Central memory CD8-positive, alpha-beta T cell (primary cell): Measurements from ENCODE around the gene CTBP1.

Experiments
- ATAC-seq: fragments of 150-1000 bp; cut with Tn5 transposase; replicated peaks from 2 replicates; pipeline ENCODE4 v1.10.0; 2022; ENCODE audit warnings: mild to moderate bottlenecking, moderate FRiP score, moderate number of reproducible peaks; ENCODE audit not compliant: poor library complexity, severe bottlenecking; ENCODE audit errors: extremely low read depth
- DNase-seq, 2 donors: peaks; one replicate each; pipeline ENCODE4 v3.0.0; 2021; ENCODE audit warnings: low spot score in 2 of 2
- H3K27ac Mint-ChIP-seq: one replicate; pipeline ENCODE4 v1.8.0; 2022; ENCODE audit warnings: low read depth, mild to moderate bottlenecking, moderate library complexity, mixed read lengths
- H3K27me3 Mint-ChIP-seq: one replicate; pipeline ENCODE4 v1.8.0; 2022; ENCODE audit warnings: mixed read lengths
- H3K36me3 Mint-ChIP-seq: one replicate; pipeline ENCODE4 v1.8.0; 2022; ENCODE audit warnings: mild to moderate bottlenecking, moderate library complexity, mixed read lengths; ENCODE audit not compliant: insufficient read depth
- H3K4me1 Mint-ChIP-seq: one replicate; pipeline ENCODE4 v1.8.0; 2022; ENCODE audit warnings: mixed read lengths
- H3K4me3 Mint-ChIP-seq: one replicate; pipeline ENCODE4 v1.8.0; 2022; ENCODE audit warnings: mild to moderate bottlenecking, moderate library complexity, mixed read lengths
- H3K9me3 Mint-ChIP-seq: one replicate; pipeline ENCODE4 v1.8.0; 2022; ENCODE audit warnings: mixed read lengths

The CTBP1 gene

GRCh38 chr4:1178300-1179088, 70.4 kb downstream of the CTBP1 start:
- Mint-ChIP-seq H3K27me3 (no peaks in the 10 kb centered on the region), H3K4me3 (peak overlapping the region; percentile 47), H3K4me1 (peaks cover 45% of the 10 kb centered on the region), H3K36me3 (peaks cover 10% of the 10 kb centered on the region), H3K27ac (no peak overlapping the region), H3K9me3 (peaks cover 12% of the 10 kb centered on the region)
- DNase-seq (no peak), ATAC-seq (no peak)

- Mint-ChIP-seq H3K4me1 (peaks cover 38% of the 10 kb centered on the region), H3K27me3 (no peaks in the 10 kb centered on the region), H3K9me3 (peaks cover 12% of the 10 kb centered on the region), H3K27ac (no peak overlapping the region), H3K4me3 (peak overlapping the region; percentile 43), H3K36me3 (peaks cover 9% of the 10 kb centered on the region)
- DNase-seq (peak in 1 of 2 donors; percentile 73), ATAC-seq (peak; percentile 95)
Observed at GRCh38 chr4:1177274-1178141, 71.4 kb downstream of the CTBP1 start.

GRCh38 chr4:1176398-1177273, 72.3 kb downstream of the CTBP1 start:
- peaks cover 35% of the 10 kb centered on the region for H3K4me1 Mint-ChIP-seq
- ATAC-seq, result no peak
- H3K27me3 Mint-ChIP-seq, result no peaks in the 10 kb centered on the region
- peak overlapping the region; percentile 43 for H3K4me3 Mint-ChIP-seq
- peaks cover 12% of the 10 kb centered on the region for H3K9me3 Mint-ChIP-seq
- H3K27ac Mint-ChIP-seq, result no peak overlapping the region
- DNase-seq, result no peak
- peaks cover 9% of the 10 kb centered on the region for H3K36me3 Mint-ChIP-seq

GRCh38 chr4:1175635-1176229, 73.2 kb downstream of the CTBP1 start:
- Mint-ChIP-seq H3K27me3 (no peaks in the 10 kb centered on the region), H3K4me3 (no peak overlapping the region), H3K4me1 (peaks cover 34% of the 10 kb centered on the region), H3K27ac (no peak overlapping the region), H3K36me3 (peaks cover 15% of the 10 kb centered on the region), H3K9me3 (peaks cover 4% of the 10 kb centered on the region)
- DNase-seq (no peak), ATAC-seq (no peak)

GRCh38 chr4:1174941-1175634, 73.8 kb downstream of the CTBP1 start:
- Mint-ChIP-seq H3K4me3 (no peak overlapping the region), H3K27me3 (no peaks in the 10 kb centered on the region), H3K9me3 (no peaks in the 10 kb centered on the region), H3K36me3 (peaks cover 16% of the 10 kb centered on the region), H3K27ac (no peak overlapping the region), H3K4me1 (peaks cover 30% of the 10 kb centered on the region)
- no peak for DNase-seq
- ATAC-seq, result no peak

- no peaks in the 10 kb centered on the region for H3K9me3 Mint-ChIP-seq
- ATAC-seq (no peak), DNase-seq (no peak)
- peaks cover 30% of the 10 kb centered on the region for H3K4me1 Mint-ChIP-seq
- peaks cover 22% of the 10 kb centered on the region for H3K36me3 Mint-ChIP-seq
- no peak overlapping the region for H3K27ac Mint-ChIP-seq
- no peaks in the 10 kb centered on the region for H3K27me3 Mint-ChIP-seq
- H3K4me3 Mint-ChIP-seq, result peak overlapping the region; percentile 77
Observed at GRCh38 chr4:1172971-1173757, 75.8 kb downstream of the CTBP1 start.

- peaks cover 33% of the 10 kb centered on the region for H3K4me1 Mint-ChIP-seq
- peaks cover 25% of the 10 kb centered on the region for H3K36me3 Mint-ChIP-seq
- H3K9me3 Mint-ChIP-seq, result no peaks in the 10 kb centered on the region
- no peak for DNase-seq
- no peaks in the 10 kb centered on the region for H3K27me3 Mint-ChIP-seq
- ATAC-seq, result no peak
- peak within 1 kb of the TSS; percentile 77 for H3K4me3 Mint-ChIP-seq
- H3K27ac Mint-ChIP-seq, result peak within 1 kb of the TSS; percentile 73
Observed at GRCh38 chr4:1172228-1172851, 76.6 kb downstream of the CTBP1 start, which contains the start of gene SPON2. TSS of gene SPON2 (minus strand) at chr4:1172583.

- DNase-seq (peak; percentile 48 to 56), ATAC-seq (peak; percentile 41)
- Mint-ChIP-seq H3K4me1 (peaks cover 35% of the 10 kb centered on the region), H3K36me3 (peaks cover 22% of the 10 kb centered on the region), H3K27me3 (no peaks in the 10 kb centered on the region), H3K4me3 (peak overlapping the region; percentile 77), H3K27ac (peak overlapping the region; percentile 73), H3K9me3 (no peaks in the 10 kb centered on the region)
Observed at GRCh38 chr4:1171311-1172227, 77.4 kb downstream of the CTBP1 start.

- Mint-ChIP-seq H3K36me3 (peaks cover 22% of the 10 kb centered on the region), H3K4me3 (peak overlapping the region; percentile 77), H3K27ac (peak overlapping the region; percentile 73), H3K27me3 (no peaks in the 10 kb centered on the region), H3K9me3 (no peaks in the 10 kb centered on the region), H3K4me1 (peaks cover 31% of the 10 kb centered on the region)
- DNase-seq, result no peak
- ATAC-seq, result no peak
Observed at GRCh38 chr4:1170976-1171310, 78.0 kb downstream of the CTBP1 start.
